Dendritic cell treated with granulocyte-macrophage colony-stimulating factor and Interleukin-4, amounts not matched to agents 40 ng/mL and 50 ng/mL, for 4 days (primary cell): ENCODE results near the gene CDKN1A.
"Not testable (repeated sequence)": the region's sequence is repeated elsewhere in the genome, so short reads cannot be mapped to it uniquely, and the experiment has no call there.

Source experiments
- H3K27ac Mint-ChIP-seq: one replicate; pipeline ENCODE4 v1.8.0; 2022; ENCODE audit warnings: mild to moderate bottlenecking, mixed read lengths
- H3K27me3 Mint-ChIP-seq: one replicate; pipeline ENCODE4 v1.8.0; 2022; ENCODE audit warnings: mild to moderate bottlenecking, mixed read lengths
- H3K36me3 Mint-ChIP-seq: one replicate; pipeline ENCODE4 v1.8.0; 2022; ENCODE audit warnings: low read depth, mixed read lengths
- H3K4me1 Mint-ChIP-seq: one replicate; pipeline ENCODE4 v1.8.0; 2022; ENCODE audit warnings: low read depth, mixed read lengths
- H3K4me3 Mint-ChIP-seq: one replicate; pipeline ENCODE4 v1.8.0; 2022; ENCODE audit warnings: mild to moderate bottlenecking, moderate library complexity, mixed read lengths
- H3K9me3 Mint-ChIP-seq: one replicate; pipeline ENCODE4 v1.8.0; 2022; ENCODE audit warnings: mixed read lengths
- intact Hi-C: fragments of 100-400 bp; cut with micrococcal nuclease; formaldehyde crosslinking; loops from one replicate; pipeline ENCODE4 v1.15.0; 2022

CDKN1A gene

DNA sequence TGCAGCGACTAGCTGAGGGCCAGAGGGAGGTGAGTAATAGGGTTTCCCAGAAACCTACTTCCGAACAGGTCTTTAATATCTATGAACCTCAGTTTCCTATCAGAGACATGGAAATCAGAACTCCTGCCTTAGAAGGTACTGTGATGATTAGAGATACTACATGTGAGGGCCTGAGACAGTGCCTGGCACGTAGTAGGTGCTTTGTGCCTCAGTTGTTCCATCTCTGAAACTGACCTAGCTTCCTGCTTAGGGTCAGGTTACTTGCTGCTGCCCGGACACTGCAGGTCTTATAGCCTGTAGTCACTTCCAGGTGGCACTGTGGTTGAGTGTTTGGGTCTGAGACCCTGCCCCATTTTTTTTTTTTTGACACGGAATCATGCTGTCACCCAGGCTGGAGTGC, 40.0 kb downstream of the CDKN1A start:
- Mint-ChIP-seq H3K27me3 (no peaks in the 10 kb centered on the region), H3K27ac (no peak overlapping the region), H3K4me3 (no peak overlapping the region), H3K36me3 (peaks cover 5% of the 10 kb centered on the region), H3K4me1 (peaks cover 6% of the 10 kb centered on the region), H3K9me3 (no peaks in the 10 kb centered on the region)
- intact Hi-C loops: no loop called here

GRCh38 chr6:36719126-36719525, 40.6 kb downstream of the CDKN1A start:
- Mint-ChIP-seq H3K36me3 (peaks cover 5% of the 10 kb centered on the region), H3K27me3 (no peaks in the 10 kb centered on the region), H3K9me3 (no peaks in the 10 kb centered on the region), H3K4me3 (no peak overlapping the region), H3K27ac (no peak overlapping the region), H3K4me1 (peaks cover 6% of the 10 kb centered on the region)
- intact Hi-C loops: no loop called here

- intact Hi-C loops: no loop called here
- Mint-ChIP-seq H3K36me3 (peaks cover 5% of the 10 kb centered on the region), H3K4me1 (peaks cover 11% of the 10 kb centered on the region), H3K9me3 (no peaks in the 10 kb centered on the region), H3K27ac (no peak overlapping the region), H3K27me3 (no peaks in the 10 kb centered on the region), H3K4me3 (no peak overlapping the region)
Observed at GRCh38 chr6:36720251-36721141, 42.0 kb downstream of the CDKN1A start.

DNA sequence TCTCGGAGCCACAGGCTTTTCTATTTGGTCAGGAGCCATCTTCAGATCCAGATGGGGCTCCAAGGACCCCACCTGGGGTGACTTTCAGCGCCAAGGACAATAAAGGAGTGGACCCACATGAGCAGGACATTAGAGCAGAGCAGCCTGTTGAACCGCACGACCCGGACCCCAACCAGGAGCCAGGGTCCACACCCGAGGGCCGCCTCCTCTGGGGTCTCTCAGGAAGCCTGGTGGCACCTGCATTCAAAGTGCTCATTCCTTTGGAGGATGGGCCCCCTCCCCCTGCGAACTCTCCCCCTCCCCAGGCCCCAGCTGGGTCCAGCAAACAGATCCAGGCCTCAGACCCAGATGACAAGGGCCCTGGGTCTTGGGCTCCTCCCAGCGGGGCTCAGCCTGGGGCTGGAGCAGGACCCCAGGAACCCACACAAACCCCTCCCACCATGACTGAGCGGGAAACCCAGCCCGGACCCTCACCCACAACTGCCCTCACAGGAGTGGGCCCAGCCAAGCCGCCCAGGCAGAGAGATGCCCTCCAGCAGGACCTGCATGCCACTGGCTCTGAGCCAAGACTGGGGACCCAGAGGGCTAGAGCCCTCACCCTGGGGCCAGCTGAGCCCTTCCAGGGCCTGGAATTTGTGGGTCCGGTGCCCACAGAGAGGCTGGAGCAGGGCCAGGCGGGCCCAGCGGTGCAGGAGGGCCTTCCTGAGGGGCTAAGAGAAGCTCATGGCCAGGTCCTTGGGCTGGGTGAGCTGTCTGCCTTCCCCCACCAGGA, 43.0 kb downstream of the CDKN1A start:
- no peaks in the 10 kb centered on the region for H3K27me3 Mint-ChIP-seq
- peaks cover 16% of the 10 kb centered on the region for H3K4me1 Mint-ChIP-seq
- H3K36me3 Mint-ChIP-seq: peaks cover 5% of the 10 kb centered on the region
- no peak overlapping the region for H3K4me3 Mint-ChIP-seq
- peak overlapping the region; percentile 18 for H3K27ac Mint-ChIP-seq
- intact Hi-C loops: no loop called here
- no peaks in the 10 kb centered on the region for H3K9me3 Mint-ChIP-seq

DNA sequence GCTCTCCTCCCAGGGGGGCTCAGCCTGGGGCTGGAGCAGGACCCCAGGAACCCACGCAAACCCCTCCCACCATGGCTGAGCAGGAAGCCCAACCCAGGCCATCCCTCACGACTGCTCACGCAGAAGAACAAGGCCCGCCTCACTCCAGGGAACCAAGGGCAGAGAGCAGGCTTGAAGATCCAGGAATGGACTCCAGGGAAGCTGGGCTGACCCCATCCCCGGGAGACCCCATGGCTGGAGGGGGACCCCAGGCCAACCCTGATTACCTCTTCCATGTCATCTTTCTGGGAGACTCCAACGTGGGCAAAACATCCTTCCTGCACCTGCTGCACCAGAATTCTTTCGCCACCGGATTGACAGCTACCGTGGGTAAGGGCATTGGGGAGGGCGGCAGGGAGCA, 43.9 kb downstream of the CDKN1A start:
- Mint-ChIP-seq H3K27me3 (no peaks in the 10 kb centered on the region), H3K4me1 (peaks cover 21% of the 10 kb centered on the region), H3K36me3 (peaks cover 5% of the 10 kb centered on the region), H3K4me3 (no peak overlapping the region), H3K27ac (peak overlapping the region; percentile 18), H3K9me3 (no peaks in the 10 kb centered on the region)
- intact Hi-C loops: no loop called here

DNA sequence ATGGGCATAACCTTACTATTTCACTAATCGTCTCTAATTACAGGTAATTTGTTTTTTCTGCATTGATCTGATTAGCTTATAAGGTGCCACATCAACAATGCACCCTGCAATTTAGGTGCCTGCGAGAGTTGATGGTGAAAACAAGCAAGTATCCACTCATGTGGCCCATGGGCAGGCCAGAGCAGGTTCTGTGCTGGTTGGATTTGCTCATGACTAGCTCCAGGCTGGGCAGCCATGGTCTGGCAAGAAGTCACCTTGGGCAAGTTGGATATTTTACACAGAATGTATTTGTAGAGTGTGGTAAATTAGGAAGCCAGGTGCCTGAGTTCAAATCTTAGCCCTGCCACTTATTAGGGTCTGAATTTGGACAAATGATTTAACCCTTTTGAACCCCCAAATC, 44.4 kb downstream of the CDKN1A start:
- H3K9me3 Mint-ChIP-seq: no peaks in the 10 kb centered on the region
- intact Hi-C loops: no loop called here
- peaks cover 4% of the 10 kb centered on the region for H3K36me3 Mint-ChIP-seq
- H3K27ac Mint-ChIP-seq: no peak overlapping the region
- H3K4me3 Mint-ChIP-seq: no peak overlapping the region
- H3K27me3 Mint-ChIP-seq: no peaks in the 10 kb centered on the region
- peaks cover 26% of the 10 kb centered on the region for H3K4me1 Mint-ChIP-seq

DNA sequence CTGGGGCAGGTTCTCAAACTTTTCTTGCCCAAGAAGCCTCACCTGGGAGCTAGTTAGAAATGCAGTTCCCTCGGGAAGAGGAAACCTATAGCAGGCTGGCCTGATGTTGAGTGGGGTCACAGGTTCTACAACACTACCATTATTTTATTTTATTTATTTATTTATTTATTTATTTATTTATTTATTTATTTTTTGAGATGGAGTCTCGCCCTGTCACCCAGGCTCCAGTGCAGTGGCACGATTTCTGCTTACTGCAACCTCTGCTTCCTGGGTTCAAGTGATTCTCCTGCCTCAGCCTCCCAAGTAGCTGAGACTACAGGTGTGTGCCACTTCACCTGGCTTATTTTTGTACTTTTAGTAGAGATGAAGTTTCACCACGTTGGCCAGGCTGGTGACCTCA, 45.5 kb downstream of the CDKN1A start:
- H3K36me3 Mint-ChIP-seq, H3K4me3 Mint-ChIP-seq, H3K9me3 Mint-ChIP-seq, intact Hi-C loops, H3K27me3 Mint-ChIP-seq, H3K27ac Mint-ChIP-seq: not testable (repeated sequence)
- peaks cover 37% of the 10 kb centered on the region for H3K4me1 Mint-ChIP-seq

DNA sequence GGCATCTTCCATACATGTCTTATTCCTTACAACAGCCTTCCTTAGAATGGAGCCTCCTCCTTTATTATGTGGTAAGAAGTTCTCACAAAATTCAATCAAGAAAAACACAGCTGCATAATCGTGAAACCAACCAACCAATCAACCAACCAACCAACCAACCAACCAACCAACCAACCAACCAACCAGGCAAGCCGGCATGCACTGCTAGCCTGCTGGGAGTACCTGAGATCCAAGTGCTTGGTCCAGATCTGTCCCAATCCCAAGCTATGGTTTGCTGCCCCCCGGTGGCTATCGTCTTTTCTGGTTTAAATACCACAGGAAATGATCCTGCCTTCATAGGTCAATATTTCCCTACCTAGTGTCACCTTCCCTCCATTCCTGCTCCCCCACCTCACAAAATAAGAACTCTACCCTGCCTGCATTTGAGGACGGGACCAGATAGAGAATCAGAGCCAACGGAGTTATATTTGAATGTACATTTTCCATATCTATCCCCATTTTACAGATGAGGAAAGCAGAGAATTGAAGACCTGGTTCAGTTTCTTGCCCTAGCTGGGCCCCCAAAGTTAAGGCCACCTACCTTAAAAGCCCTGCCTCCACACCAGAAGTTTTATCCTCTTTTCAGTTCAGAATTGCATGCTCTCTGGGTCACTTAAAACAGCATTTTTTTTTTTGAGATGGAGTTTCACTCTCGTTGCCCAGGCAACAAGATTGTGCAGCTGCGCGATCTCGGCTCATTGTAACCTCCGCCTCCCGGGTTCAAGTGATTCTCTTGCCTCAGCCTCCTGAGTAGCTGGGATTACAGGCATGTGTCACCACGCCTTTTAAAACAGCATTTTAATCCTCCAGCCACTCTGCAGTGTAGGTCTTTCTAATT, 46.2 kb downstream of the CDKN1A start:
- H3K9me3 Mint-ChIP-seq: no peaks in the 10 kb centered on the region
- no peaks in the 10 kb centered on the region for H3K36me3 Mint-ChIP-seq
- H3K4me1 Mint-ChIP-seq: peaks cover 43% of the 10 kb centered on the region
- H3K27ac Mint-ChIP-seq: peak overlapping the region; percentile 22
- H3K4me3 Mint-ChIP-seq: no peak overlapping the region
- intact Hi-C loops: loop anchor here (5.0 kb wide), 1 partner anchor 32 kb away; no protein-coding TSS in a partner anchor
- H3K27me3 Mint-ChIP-seq: no peaks in the 10 kb centered on the region

DNA sequence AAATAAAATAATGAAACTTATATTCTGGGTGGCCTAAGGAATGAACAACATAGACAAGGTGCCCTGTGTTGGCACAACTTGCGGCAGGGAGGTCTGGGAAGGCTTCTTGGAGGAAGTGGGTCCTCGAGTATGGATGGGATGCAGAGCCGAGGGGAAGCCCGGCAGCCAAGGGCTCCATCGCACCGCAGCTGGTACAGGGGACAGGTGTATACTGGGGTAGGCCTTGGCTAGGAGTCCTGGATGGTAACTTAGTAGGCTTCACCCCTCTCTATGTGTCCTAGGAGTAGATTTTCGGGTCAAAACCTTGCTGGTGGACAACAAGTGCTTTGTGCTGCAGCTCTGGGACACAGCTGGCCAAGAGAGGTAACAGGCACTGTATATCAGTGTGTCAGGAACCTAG, 47.1 kb downstream of the CDKN1A start:
- intact Hi-C loops: loop anchor here (5.0 kb wide), 1 partner anchor 33 kb away; no protein-coding TSS in a partner anchor
- peak overlapping the region; percentile 22 for H3K27ac Mint-ChIP-seq
- no peaks in the 10 kb centered on the region for H3K9me3 Mint-ChIP-seq
- no peak overlapping the region for H3K4me3 Mint-ChIP-seq
- H3K27me3 Mint-ChIP-seq: no peaks in the 10 kb centered on the region
- no peaks in the 10 kb centered on the region for H3K36me3 Mint-ChIP-seq
- H3K4me1 Mint-ChIP-seq: peaks cover 42% of the 10 kb centered on the region

DNA sequence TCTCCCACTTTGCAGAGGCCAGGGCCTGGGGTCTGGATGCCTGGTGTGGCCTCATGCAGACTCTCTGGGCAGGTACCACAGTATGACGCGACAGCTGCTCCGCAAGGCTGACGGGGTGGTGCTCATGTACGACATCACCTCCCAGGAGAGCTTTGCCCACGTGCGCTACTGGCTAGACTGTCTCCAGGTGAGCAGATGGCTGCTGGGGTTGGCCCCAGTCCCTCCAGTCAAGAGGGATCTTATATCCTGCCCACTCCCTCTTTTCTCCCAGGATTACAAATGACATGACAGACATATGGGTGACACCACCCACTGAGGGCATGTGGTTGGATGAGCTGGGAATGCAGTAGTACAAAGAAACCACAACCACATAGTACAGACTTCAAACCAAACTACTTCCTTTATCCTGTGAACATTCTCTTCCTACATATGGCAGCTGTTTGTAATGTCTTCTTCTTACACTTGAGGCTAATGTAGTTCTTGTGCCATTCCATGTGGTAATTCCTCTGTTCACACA, 49.0 kb downstream of the CDKN1A start:
- Mint-ChIP-seq H3K9me3 (no peaks in the 10 kb centered on the region), H3K27ac (no peak overlapping the region), H3K4me3 (no peak overlapping the region), H3K27me3 (no peaks in the 10 kb centered on the region), H3K36me3 (no peaks in the 10 kb centered on the region), H3K4me1 (peaks cover 37% of the 10 kb centered on the region)
- intact Hi-C loops: loop anchor here (2.0 to 5.0 kb wide), 2 partner anchors 29 to 35 kb away; no protein-coding TSS in a partner anchor

- peaks cover 37% of the 10 kb centered on the region for H3K4me1 Mint-ChIP-seq
- H3K27me3 Mint-ChIP-seq: no peaks in the 10 kb centered on the region
- H3K9me3 Mint-ChIP-seq: no peaks in the 10 kb centered on the region
- intact Hi-C loops: loop anchor here (5.0 kb wide), 1 partner anchor 36 kb away; no protein-coding TSS in a partner anchor
- H3K4me3 Mint-ChIP-seq: no peak overlapping the region
- H3K27ac Mint-ChIP-seq: peak overlapping the region; percentile 47
- no peaks in the 10 kb centered on the region for H3K36me3 Mint-ChIP-seq
Observed at GRCh38 chr6:36728289-36729160, 50.0 kb downstream of the CDKN1A start.

DNA sequence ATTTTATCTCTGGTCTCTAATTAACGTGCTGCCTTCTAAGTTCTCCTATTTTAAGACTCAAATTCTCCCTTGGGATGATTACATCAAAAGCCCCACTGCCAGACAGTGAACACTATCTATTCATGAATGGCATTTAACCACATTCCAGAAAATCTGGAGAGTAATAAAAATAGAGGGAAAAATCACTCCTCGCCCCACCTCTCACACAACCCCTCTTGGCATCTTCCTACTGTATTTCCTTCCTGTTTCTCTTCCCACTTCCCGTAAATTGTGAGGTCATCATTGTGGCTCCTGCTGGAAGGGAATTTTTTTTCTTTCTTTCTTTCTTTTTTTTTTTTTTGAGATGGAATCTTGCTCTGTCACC, 50.6 kb downstream of the CDKN1A start:
- H3K4me1 Mint-ChIP-seq: peaks cover 41% of the 10 kb centered on the region
- H3K36me3 Mint-ChIP-seq: no peaks in the 10 kb centered on the region
- peaks cover 2% of the 10 kb centered on the region for H3K27me3 Mint-ChIP-seq
- intact Hi-C loops: loop anchor here (5.0 kb wide), 1 partner anchor 37 kb away; no protein-coding TSS in a partner anchor
- no peak overlapping the region for H3K27ac Mint-ChIP-seq
- no peak overlapping the region for H3K4me3 Mint-ChIP-seq
- H3K9me3 Mint-ChIP-seq: no peaks in the 10 kb centered on the region
